GM12874 (cell line): Measurements from ENCODE around the gene HOXB8.

Experiments
- TF ChIP-seq, protein P1 (sequence below): IDR thresholded peaks from 2 replicates; pipeline ENCODE4 v1.5.1; 2011; ENCODE audit warnings: low read depth, mild to moderate bottlenecking, control low read depth, low read length, moderate library complexity; ENCODE audit not compliant: insufficient read depth

Gene HOXB8

DNA sequence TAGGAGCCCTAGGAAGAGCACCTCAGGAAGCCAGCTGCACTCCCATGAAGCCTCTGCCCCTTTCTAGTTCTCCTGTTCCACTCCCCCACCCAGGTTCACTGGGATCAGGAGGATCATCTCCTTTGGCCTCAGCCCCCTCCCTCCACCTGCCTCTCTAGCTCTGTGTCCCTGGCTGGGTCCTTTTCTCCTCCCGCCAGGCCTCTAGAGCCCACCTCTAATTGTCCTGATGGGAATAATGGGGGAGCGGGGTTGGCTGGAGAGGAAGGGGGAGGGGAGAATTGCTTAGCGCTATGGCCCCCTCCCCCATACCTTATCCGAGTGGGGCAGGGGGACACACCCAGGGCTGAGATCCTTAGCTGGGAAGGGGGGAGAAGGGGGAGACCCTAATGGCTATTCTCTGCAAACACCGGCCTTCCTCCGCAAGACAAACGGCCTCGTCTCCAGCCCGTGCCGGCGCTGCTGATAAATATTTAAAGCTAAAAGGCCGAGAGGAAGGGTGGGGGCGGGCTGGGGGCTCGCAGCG is 5.3 kb downstream of the HOXB8 start:
- TF ChIP-seq, protein P1, sequence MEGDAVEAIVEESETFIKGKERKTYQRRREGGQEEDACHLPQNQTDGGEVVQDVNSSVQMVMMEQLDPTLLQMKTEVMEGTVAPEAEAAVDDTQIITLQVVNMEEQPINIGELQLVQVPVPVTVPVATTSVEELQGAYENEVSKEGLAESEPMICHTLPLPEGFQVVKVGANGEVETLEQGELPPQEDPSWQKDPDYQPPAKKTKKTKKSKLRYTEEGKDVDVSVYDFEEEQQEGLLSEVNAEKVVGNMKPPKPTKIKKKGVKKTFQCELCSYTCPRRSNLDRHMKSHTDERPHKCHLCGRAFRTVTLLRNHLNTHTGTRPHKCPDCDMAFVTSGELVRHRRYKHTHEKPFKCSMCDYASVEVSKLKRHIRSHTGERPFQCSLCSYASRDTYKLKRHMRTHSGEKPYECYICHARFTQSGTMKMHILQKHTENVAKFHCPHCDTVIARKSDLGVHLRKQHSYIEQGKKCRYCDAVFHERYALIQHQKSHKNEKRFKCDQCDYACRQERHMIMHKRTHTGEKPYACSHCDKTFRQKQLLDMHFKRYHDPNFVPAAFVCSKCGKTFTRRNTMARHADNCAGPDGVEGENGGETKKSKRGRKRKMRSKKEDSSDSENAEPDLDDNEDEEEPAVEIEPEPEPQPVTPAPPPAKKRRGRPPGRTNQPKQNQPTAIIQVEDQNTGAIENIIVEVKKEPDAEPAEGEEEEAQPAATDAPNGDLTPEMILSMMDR: no peak

DNA sequence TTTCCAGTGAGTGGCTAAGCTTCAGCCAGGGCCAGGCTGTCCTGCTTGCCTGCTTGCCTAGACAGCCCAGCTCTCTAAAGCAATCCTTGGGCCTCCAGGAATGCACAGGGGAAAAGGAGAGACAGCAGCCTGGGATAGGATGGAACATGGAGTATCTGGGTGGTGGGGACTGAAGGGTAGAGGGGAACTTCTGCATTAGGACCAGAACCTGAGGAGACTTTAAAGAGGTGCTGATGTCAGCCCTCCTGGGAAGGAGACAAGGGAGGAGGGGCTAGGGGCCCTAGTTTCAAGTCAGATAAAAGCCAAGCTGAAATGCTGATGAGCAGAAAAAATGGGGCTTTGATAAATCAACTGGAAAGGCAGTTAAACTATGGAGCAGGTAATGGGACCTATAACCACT is 6.1 kb downstream of the HOXB8 start:
- TF ChIP-seq, protein P1: no peak

DNA sequence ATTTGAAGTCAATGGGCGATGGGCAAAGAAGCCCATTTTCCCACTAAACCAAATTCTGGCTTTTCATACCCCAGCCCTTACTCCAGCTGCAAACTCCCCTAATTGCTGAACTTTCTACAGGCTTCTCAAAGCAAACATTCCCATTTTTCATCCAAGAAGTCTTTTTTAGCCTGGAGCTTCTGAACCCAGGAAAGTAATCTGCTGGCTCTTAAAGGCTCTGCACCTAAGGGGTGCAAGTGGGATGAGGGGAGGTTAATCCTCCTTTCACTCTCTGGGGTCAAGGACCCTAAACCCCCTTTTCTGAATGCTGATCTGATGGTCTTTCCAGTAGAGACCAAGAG is 6.6 kb downstream of the HOXB8 start:
- TF ChIP-seq, protein P1: no peak

DNA sequence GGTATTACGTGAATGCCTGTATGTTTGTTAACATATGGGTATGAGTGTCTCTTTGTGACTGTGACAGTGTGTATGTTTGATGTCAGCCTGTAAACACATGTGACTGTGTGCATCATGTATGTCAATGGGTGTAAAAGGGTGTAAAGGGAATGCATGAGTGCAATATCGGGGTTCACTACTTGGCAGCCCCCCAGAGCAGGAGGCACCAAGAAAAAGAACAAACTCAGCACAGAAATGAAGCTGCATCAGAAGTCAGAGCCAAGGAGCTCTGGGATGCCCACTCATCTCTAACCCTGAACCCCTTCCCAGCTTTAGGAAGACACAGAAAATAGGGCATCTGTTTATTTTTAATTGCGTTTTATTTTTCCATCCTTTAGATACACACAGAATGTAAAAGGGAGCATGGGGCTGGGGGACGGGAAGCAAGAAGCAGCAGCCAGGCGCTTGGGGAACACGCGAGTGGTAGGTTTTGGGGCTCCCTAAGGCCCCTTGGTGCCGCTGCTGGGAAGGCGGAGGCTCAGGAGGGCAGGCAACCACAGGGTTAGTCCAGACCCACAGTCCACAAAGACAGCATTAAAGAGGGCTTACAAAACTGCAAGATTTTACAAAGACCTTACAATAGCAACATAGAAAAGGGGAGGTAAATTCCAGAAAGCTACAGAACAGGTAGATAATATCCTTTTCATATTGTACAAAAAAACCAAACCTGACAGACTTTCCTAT is 8.0 kb downstream of the HOXB8 start:
- TF ChIP-seq, protein P1: no peak

DNA sequence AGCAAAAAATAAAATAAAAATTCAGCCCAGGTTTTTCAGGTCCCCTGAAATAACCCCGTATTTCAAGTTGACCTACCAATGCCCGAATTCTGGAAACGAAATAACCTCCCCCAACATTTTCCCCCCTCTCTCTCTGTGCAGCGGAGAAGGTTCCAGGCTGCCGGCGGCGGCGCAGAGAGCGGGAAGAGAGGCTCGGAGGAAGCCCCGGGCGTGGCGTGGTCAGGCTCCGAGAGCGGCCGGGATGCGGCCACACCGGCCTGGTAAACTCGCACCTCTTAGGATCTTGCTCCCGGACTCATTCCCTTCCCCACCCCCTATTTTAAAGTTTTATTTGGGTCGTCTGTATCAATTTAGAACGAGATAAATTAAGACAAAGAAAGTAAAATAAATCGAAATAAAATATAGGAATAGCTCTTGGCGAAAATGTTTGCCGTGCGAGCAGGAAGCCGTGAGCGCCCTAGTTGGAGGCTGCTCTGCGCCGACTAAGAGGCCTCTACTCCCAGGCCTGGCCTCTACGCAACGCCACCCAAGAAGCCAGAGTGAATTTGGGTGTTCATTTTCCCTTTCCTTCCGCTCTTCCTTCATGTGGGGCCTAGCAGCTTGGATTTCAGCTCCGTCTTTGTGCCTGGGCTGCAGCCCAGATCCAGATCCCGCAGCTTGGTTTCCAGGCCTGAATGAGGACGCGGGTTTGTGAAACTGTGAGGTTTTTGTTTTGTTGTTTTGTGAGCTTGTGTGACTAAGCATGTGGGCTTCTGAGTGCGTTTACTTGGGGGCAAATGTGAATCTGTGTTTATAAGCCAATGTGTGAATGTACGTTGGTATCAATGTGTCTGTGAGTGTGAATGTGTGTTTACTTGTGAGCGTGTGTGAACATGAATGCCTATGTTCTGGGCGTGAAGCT is 8.9 kb downstream of the HOXB8 start:
- TF ChIP-seq, protein P1: no peak

DNA sequence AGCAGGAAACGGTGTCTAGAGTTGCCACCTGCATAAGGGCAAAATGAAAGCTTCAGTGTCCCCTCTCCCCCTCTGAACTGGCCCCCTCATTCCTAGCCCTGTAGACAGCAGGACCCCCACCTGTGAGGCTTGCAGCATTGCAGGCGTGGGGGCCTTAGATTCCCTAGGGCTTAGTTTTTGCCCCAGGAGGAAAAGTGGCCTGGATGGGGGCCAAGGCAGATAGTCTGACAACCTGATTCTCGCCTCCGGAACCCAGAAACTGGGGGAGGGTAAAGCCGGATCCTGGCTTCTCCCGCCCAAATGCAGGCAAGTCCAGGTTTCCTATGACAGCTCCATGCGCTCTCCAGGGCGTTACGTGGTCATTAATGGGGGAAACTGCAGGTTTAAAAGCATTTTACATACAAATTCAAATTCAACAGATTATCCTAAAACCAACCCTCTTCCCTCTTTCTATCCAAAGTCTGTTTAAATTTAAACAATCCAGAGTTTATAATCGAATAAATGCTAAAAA is 9.6 kb downstream of the HOXB8 start:
- TF ChIP-seq, protein P1: no peak

DNA sequence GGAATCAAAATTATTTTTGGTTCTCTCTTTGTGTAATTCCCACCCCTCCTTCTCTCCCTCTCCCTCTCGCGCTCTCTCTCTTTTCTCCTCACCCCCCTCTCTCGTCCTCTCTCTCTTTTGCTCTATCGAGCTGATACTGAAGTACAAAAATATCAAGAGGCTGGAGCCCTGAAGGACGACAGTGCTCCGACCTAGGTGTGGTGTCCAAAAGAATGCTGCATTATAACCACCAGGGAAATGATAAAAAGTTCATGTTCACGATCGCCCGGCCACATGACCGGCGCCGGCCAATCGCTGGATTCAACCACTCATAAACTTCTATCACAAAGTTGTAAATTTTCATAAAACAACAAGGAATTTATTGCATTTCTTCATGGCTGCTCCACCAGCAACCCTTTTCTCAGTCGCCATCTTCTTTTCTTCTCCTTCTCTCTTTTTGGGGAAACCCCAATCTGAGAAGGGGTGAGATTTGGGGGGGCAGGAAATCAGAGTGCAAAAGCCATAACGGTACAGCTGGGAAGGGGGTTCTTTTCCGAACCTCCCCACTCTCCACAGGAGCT is 10.2 kb downstream of the HOXB8 start, which contains the start of gene HOXB6:
Gene HOXB6, minus strand, starts transcription at position 217 of the 560 bp plus-strand sequence. CDS start 6,836 bp downstream, outside the sequence.
- TF ChIP-seq, protein P1: no peak
